H1 (cell line): Measurements from ENCODE around the gene ACAT2. TPM values are rescaled to one million over a fixed set of nuclear protein-coding genes. Genes with fewer than 3 reads are reported as not detected.

ENCODE experiments used
- CTCF ChIA-PET: fragments of 300-600 bp; sonication (Branson Sonifier 250); formaldehyde crosslinking; loops from one replicate; lab custom pipeline; 2021; ENCODE audit not compliant: partially characterized antibody; lab: Charles Lee
- POLR2A ChIA-PET: fragments of 300-600 bp; sonication (Branson Sonifier 250); formaldehyde crosslinking; loops from one replicate; lab custom pipeline; 2021; ENCODE audit warnings: inconsistent platforms; ENCODE audit not compliant: partially characterized antibody; lab: Charles Lee
- DNase-seq, 2 experiments: peaks; one replicate each; pipeline versions ENCODE4 v3.0.0 to v3.0.0-alpha.2; 2010 to 2022; ENCODE audit warnings: low spot score in 2 of 2, low read depth in 1 of 2, mixed read lengths in 1 of 2
- FAIRE-seq: peaks from 2 replicates; lab custom pipeline; 2011; peaks lifted over from hg19 to GRCh38; lab: Jason Lieb, UNC
- H2AFZ ChIP-seq: 2 replicates; pipeline ENCODE4 v1.8.1; 2012; ENCODE audit warnings: low read length, inconsistent platforms
- H2AK5ac ChIP-seq: 2 replicates; pipeline ENCODE4 v1.6.1; 2013; ENCODE audit warnings: low read depth, low read length
- H2BK120ac ChIP-seq: replicated peaks from 2 replicates; pipeline ENCODE3; 2013; ENCODE audit warnings: low read depth, low read length, inconsistent platforms
- H2BK12ac ChIP-seq: 2 replicates; pipeline ENCODE4 v1.6.1; 2013; ENCODE audit warnings: low read depth, low read length
- H2BK15ac ChIP-seq: 2 replicates; pipeline ENCODE4 v1.6.1; 2013; ENCODE audit warnings: low read length
- H2BK20ac ChIP-seq: 2 replicates; pipeline ENCODE4 v1.6.1; 2013; ENCODE audit warnings: low read length
- H2BK5ac ChIP-seq: 2 replicates; pipeline ENCODE4 v1.6.1; 2013; ENCODE audit warnings: low read depth, low read length
- H3K14ac ChIP-seq: 2 replicates; pipeline ENCODE4 v1.6.1; 2013; ENCODE audit warnings: inconsistent platforms; ENCODE audit not compliant: insufficient read length
- H3K18ac ChIP-seq: 2 replicates; pipeline ENCODE4 v1.6.1; 2013; ENCODE audit warnings: low read length; ENCODE audit errors: extremely low read depth
- H3K23ac ChIP-seq: 2 replicates; pipeline ENCODE4 v1.6.1; 2013; ENCODE audit warnings: inconsistent platforms; ENCODE audit not compliant: insufficient read length
- H3K23me2 ChIP-seq: 2 replicates; pipeline ENCODE4 v1.6.1; 2013; ENCODE audit warnings: low read depth, low read length
- H3K27ac ChIP-seq: 2 replicates; pipeline ENCODE4 v1.6.1; 2011; ENCODE audit warnings: low read depth, low read length, inconsistent platforms
- H3K27me3 ChIP-seq, 4 experiments: replicated peaks in 1 of 4; 1 replicate in 1 of 4; 2 replicates in 3 of 4; pipeline versions ENCODE4 v1.6.1 to v1.8.1; 2011 to 2013; ENCODE audit warnings: low read length in 3 of 4, mild to moderate bottlenecking in 3 of 4, inconsistent platforms in 2 of 4, mixed read lengths in 2 of 4, moderate library complexity in 1 of 4; ENCODE audit not compliant: control insufficient read depth in 3 of 4, insufficient read depth in 3 of 4; ENCODE audit errors: extremely low read depth in 1 of 4
- H3K36me3 ChIP-seq, 4 experiments: 2 replicates each; pipeline versions ENCODE4 v1.6.1 to v1.8.1; 2011 to 2013; ENCODE audit warnings: mild to moderate bottlenecking in 4 of 4, low read length in 3 of 4, moderate library complexity in 2 of 4, control low read depth in 1 of 4, inconsistent platforms in 1 of 4; ENCODE audit not compliant: insufficient read depth in 4 of 4, control insufficient read depth in 2 of 4
- H3K4ac ChIP-seq: replicated peaks from 2 replicates; pipeline ENCODE3; 2013; ENCODE audit warnings: low read length, low read depth, mixed read lengths, inconsistent platforms; ENCODE audit not compliant: insufficient read length
- H3K4me1 ChIP-seq, 4 experiments: replicated peaks in 1 of 4; 1 replicate in 1 of 4; 2 replicates in 3 of 4; pipeline versions ENCODE4 v1.6.1 to v1.8.1; 2011 to 2013; ENCODE audit warnings: low read length in 3 of 4, inconsistent platforms in 2 of 4, mixed read lengths in 1 of 4; ENCODE audit not compliant: insufficient read depth in 4 of 4, control insufficient read depth in 3 of 4
- H3K4me2 ChIP-seq, 2 experiments: 2 replicates each; pipeline versions ENCODE4 v1.6.1 to v1.8.1; 2011 to 2013; ENCODE audit warnings: low read depth in 2 of 2, low read length in 2 of 2, control low read depth in 1 of 2, inconsistent platforms in 1 of 2, mild to moderate bottlenecking in 1 of 2; ENCODE audit not compliant: insufficient read depth in 1 of 2
- H3K4me3 ChIP-seq, 4 experiments: fragments of 200-600, 300-600 bp in 1 of 4; sonication (generic), shearing (Covaris generic), sonication (Bioruptor Twin) in 1 of 4; 2 replicates each; pipeline versions ENCODE4 v1.5.1 to v1.8.1; 2011 to 2016; ENCODE audit warnings: low read length in 4 of 4, low read depth in 3 of 4, control low read depth in 2 of 4, inconsistent platforms in 2 of 4, mild to moderate bottlenecking in 2 of 4, mixed read lengths in 1 of 4, moderate library complexity in 1 of 4; ENCODE audit not compliant: insufficient read depth in 2 of 4; ENCODE audit errors: extremely low read depth in 1 of 4
- H3K56ac ChIP-seq: replicated peaks from 2 replicates; pipeline ENCODE3; 2013; ENCODE audit warnings: low read depth, mild to moderate bottlenecking, mixed read lengths, low read length, inconsistent platforms; ENCODE audit not compliant: insufficient read length
- H3K79me1 ChIP-seq: 2 replicates; pipeline ENCODE4 v1.6.1; 2013; ENCODE audit warnings: low read depth, low read length, control low read depth
- H3K79me2 ChIP-seq, 2 experiments: 2 replicates each; pipeline versions ENCODE4 v1.6.1 to v1.8.1; 2012 to 2013; ENCODE audit warnings: low read length in 2 of 2, mild to moderate bottlenecking in 2 of 2, inconsistent platforms in 1 of 2; ENCODE audit not compliant: insufficient read depth in 2 of 2, control insufficient read depth in 1 of 2
- H3K9ac ChIP-seq, 4 experiments: replicated peaks in 1 of 4; 1 replicate in 1 of 4; 2 replicates in 3 of 4; pipeline versions ENCODE4 v1.6.1 to v1.8.1; 2011 to 2013; ENCODE audit warnings: low read depth in 3 of 4, low read length in 3 of 4, control low read depth in 2 of 4, mild to moderate bottlenecking in 2 of 4, moderate library complexity in 2 of 4, inconsistent platforms in 1 of 4; ENCODE audit errors: extremely low read depth in 1 of 4
- H3K9me3 ChIP-seq, 2 experiments: 2 replicates each; pipeline versions ENCODE4 v1.6.1 to v1.8.1; 2012 to 2013; ENCODE audit warnings: mild to moderate bottlenecking in 2 of 2, moderate library complexity in 2 of 2, control low read depth in 1 of 2, inconsistent platforms in 1 of 2, low read depth in 1 of 2, low read length in 1 of 2, mixed read lengths in 1 of 2; ENCODE audit not compliant: insufficient read depth in 2 of 2
- H4K20me1 ChIP-seq, 2 experiments: replicated peaks in 1 of 2; 2 replicates each; pipeline versions ENCODE3 to v1.8.1; 2011 to 2013; ENCODE audit warnings: inconsistent platforms in 2 of 2, low read length in 2 of 2, mild to moderate bottlenecking in 1 of 2; ENCODE audit not compliant: insufficient read depth in 2 of 2, control insufficient read depth in 1 of 2
- H4K5ac ChIP-seq: 2 replicates; pipeline ENCODE4 v1.6.1; 2013; ENCODE audit warnings: low read length, low read depth, mixed read lengths, inconsistent platforms; ENCODE audit not compliant: insufficient read length
- H4K8ac ChIP-seq: 2 replicates; pipeline ENCODE4 v1.8.0; 2013; ENCODE audit warnings: mild to moderate bottlenecking, moderate library complexity, low read length, inconsistent platforms; ENCODE audit not compliant: insufficient read depth; ENCODE audit errors: extremely low read depth
- H4K91ac ChIP-seq: replicated peaks from 2 replicates; pipeline ENCODE3; 2013; ENCODE audit warnings: low read length, mixed read lengths, inconsistent platforms; ENCODE audit not compliant: insufficient read length
- CBX8 ChIP-seq: fragments of 300-800, 300-1000 bp; sonication (generic); IDR thresholded peaks from 2 replicates; pipeline ENCODE4 v1.7.1; 2016; ENCODE audit warnings: low read depth, low read length, borderline replicate concordance
- CREB1 ChIP-seq: IDR thresholded peaks from 2 replicates; pipeline ENCODE4 v1.6.1; 2012; ENCODE audit warnings: inconsistent platforms
- CTBP2 ChIP-seq: IDR thresholded peaks from 2 replicates; pipeline ENCODE4 v1.7.0; 2011; ENCODE audit warnings: borderline replicate concordance, mild to moderate bottlenecking, moderate library complexity, mixed read lengths, low read length; ENCODE audit not compliant: insufficient read depth, insufficient read length
- GABPA ChIP-seq: IDR thresholded peaks from 2 replicates; pipeline ENCODE4 v1.6.1; 2011; ENCODE audit warnings: mild to moderate bottlenecking, low read length, moderate library complexity, borderline replicate concordance; ENCODE audit not compliant: insufficient read depth
- JUND ChIP-seq: IDR thresholded peaks from 2 replicates; pipeline ENCODE4 v1.6.1; 2011; ENCODE audit warnings: mild to moderate bottlenecking, improper control_type of control experiment, low read length
- NANOG ChIP-seq: IDR thresholded peaks from 2 replicates; pipeline ENCODE4 v1.6.1; 2011; ENCODE audit warnings: low read length, low read depth, mild to moderate bottlenecking, inconsistent platforms; ENCODE audit not compliant: insufficient read depth, poor library complexity, severe bottlenecking
- RAD21 ChIP-seq, 2 experiments: IDR thresholded peaks in 1 of 2; conservative IDR thresholded peaks in 1 of 2; 2 replicates each; pipeline ENCODE4 v1.6.1; 2011; ENCODE audit warnings: low read depth in 2 of 2, low read length in 2 of 2, improper control_type of control experiment in 1 of 2, inconsistent platforms in 1 of 2, mild to moderate bottlenecking in 1 of 2, moderate library complexity in 1 of 2
- RBBP5 ChIP-seq: IDR thresholded peaks from 2 replicates; pipeline ENCODE4 v1.7.1; 2012; ENCODE audit warnings: low read depth, mild to moderate bottlenecking, inconsistent platforms, low read length, moderate library complexity, borderline replicate concordance
- RXRA ChIP-seq: IDR thresholded peaks from 2 replicates; pipeline ENCODE4 v1.6.1; 2011; ENCODE audit warnings: low read depth, mild to moderate bottlenecking, low read length, moderate library complexity; ENCODE audit not compliant: insufficient read depth
- SP1 ChIP-seq: IDR thresholded peaks from 2 replicates; pipeline ENCODE4 v1.6.1; 2011; ENCODE audit warnings: low read depth, low read length
- SP4 ChIP-seq: IDR thresholded peaks from 2 replicates; pipeline ENCODE4 v1.6.1; 2012; ENCODE audit warnings: low read length, inconsistent platforms
- SRF ChIP-seq: IDR thresholded peaks from 2 replicates; pipeline ENCODE4 v1.6.1; 2011; ENCODE audit warnings: mild to moderate bottlenecking, low read depth, low read length, moderate library complexity
- TEAD4 ChIP-seq: IDR thresholded peaks from 2 replicates; pipeline ENCODE4 v1.6.1; 2012; ENCODE audit warnings: low read depth, low read length, inconsistent platforms, mixed read lengths
- YY1 ChIP-seq: IDR thresholded peaks from 2 replicates; pipeline ENCODE4 v1.6.1; 2011; ENCODE audit warnings: low read depth, mild to moderate bottlenecking, low read length
- ZNF274 ChIP-seq: IDR thresholded peaks from 2 replicates; pipeline ENCODE4 v1.7.0; 2012; ENCODE audit warnings: low read length, borderline replicate concordance; ENCODE audit errors: extremely low read depth
- WGBS, 2 experiments: shearing (Covaris generic) in 1 of 2; methylation state at CpG; one replicate each; pipeline versions ENCODE4 v1.1.6 to v1.1.7; 2013 to 2015; ENCODE audit warnings: low lambda C conversion rate in 2 of 2, mixed read lengths in 2 of 2, inconsistent platforms in 1 of 2, low coverage in 1 of 2, missing lambda C conversion rate in 1 of 2; ENCODE audit not compliant: insufficient replicate concordance in 2 of 2, insufficient coverage in 1 of 2, insufficient read length in 1 of 2; ENCODE audit errors: extremely low coverage in 1 of 2, missing lambda C conversion rate in 1 of 2; 5-methylcytosine and 5-hydroxymethylcytosine counted together
- polyA plus RNA-seq, 7 experiments: library from polyadenylated mRNA; depleted of rRNA in 3 of 7; stranded (reverse) in 5 of 7; unstranded in 2 of 7; fragments of >200 nt in 5 of 7; fragments of 200-250 nt in 2 of 7; gene quantifications; 1 replicate in 5 of 7; 2 replicates in 1 of 7; 4 replicates in 1 of 7; pipeline versions ENCODE4 v1.2.1 to v1.2.3, GENCODE V29; 2011 to 2013; ENCODE audit warnings: missing spikeins in 2 of 7, mixed read lengths in 2 of 7
- total RNA-seq: library from RNA; stranded (reverse); fragmentation: NEBNext Ultra II Directional; extraction: Animal tissue kit (Norgen Biotek cat#: 25700); gene quantifications from 2 replicates; pipeline ENCODE4 v1.2.1, GENCODE V29; 2021

ACAT2 gene
- total and polyA plus RNA-seq, 2 of the 8 experiments (the other 6 are each of a cell fraction or from before 2014, with no cell fraction given) = 61.6 to 166 TPM

DNA sequence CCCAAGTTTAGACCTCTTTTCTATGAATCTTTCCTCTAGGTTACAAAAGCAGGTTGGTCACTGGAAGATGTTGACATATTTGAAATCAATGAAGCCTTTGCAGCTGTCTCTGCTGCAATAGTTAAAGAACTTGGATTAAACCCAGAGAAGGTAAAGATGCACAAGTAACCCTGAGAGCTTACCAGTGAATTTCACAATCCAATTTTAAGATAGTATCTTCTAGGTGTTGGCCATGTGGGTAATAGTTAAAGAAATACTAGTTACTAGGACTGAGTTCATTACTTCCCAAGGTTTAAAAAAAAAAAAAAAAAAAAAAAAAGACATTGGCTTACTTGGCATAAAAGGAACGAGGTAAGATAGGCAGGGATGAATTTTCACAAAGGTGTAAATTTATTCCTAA lies 16.3 kb downstream of the ACAT2 start:
- FAIRE-seq (no peak), DNase-seq (no peak)
- H4K91ac ChIP-seq = no peak overlapping the region
- no peak overlapping the region for H2BK12ac ChIP-seq
- peaks cover 0 to 1% (median 0%) of the 10 kb centered on the region in 4 experiments; a peak in 1 of 7 replicates for H3K27me3 ChIP-seq
- WGBS, 2 experiments = 100% methylated on average over 1 of the region's 1 CpG; no CpG with 5 or more reads in 1 of the 2 experiments
- ChIA-PET POLR2A (interaction anchor here (1.1 to 1.4 kb wide), 2 partner anchors 8 to 18 kb away, joined by 4 read pairs; no protein-coding TSS in a partner anchor), CTCF (no interaction called here)
- no peak overlapping the region for H3K56ac ChIP-seq
- H2BK120ac ChIP-seq = no peak overlapping the region
- no peak overlapping the region for H2BK5ac ChIP-seq
- H3K4me2 ChIP-seq = no peak overlapping the region
- 0 out of 2 replicates have a peak, but pooled peaks cover 2% of the 10 kb centered on the region for H3K79me1 ChIP-seq
- H3K36me3 ChIP-seq = peaks cover 40 to 96% (median 82%) of the 10 kb centered on the region in 4 experiments
- no peak overlapping the region for H3K9ac ChIP-seq
- H2BK20ac ChIP-seq = no peak overlapping the region
- H4K8ac ChIP-seq = no peak overlapping the region
- peaks cover 0 to 2% of the 10 kb centered on the region in 2 experiments; a peak in 1 of 4 replicates for H3K79me2 ChIP-seq
- H4K20me1 ChIP-seq = peaks cover 6 to 13% of the 10 kb centered on the region in 2 experiments
- H4K5ac ChIP-seq = no peak overlapping the region
- H3K27ac ChIP-seq = no peak overlapping the region
- no peak overlapping the region for H3K18ac ChIP-seq
- no peaks in the 10 kb centered on the region for H3K23me2 ChIP-seq
- H3K23ac ChIP-seq = no peak overlapping the region
- H3K4me1 ChIP-seq = no peaks in the 10 kb centered on the region
- H3K9me3 ChIP-seq = no peaks in the 10 kb centered on the region
- H2AK5ac ChIP-seq = no peak overlapping the region
- H3K4ac ChIP-seq = no peak overlapping the region
- no peak overlapping the region for H3K4me3 ChIP-seq
- no peak overlapping the region for H2AFZ ChIP-seq
- no peak overlapping the region for H2BK15ac ChIP-seq
- no peak overlapping the region for H3K14ac ChIP-seq
- TF ChIP-seq SRF = no peak
- TF ChIP-seq CBX8 = no peak
- TF ChIP-seq YY1 = no peak
- no peak for TF ChIP-seq SP4
- TF ChIP-seq CTBP2 = no peak
- no peak for TF ChIP-seq GABPA
- no peak for TF ChIP-seq RXRA
- TF ChIP-seq TEAD4 = no peak
- TF ChIP-seq RAD21 (IDR thresholded peaks at IDR 0.05 in 1 of 2, conservative IDR thresholded peaks at IDR 0.05 in 1 of 2; ENCODE audit: low read depth in 2 of 2, low read length in 2 of 2) = no peak
- TF ChIP-seq RBBP5 = no peak
- TF ChIP-seq CREB1 = no peak
- TF ChIP-seq ZNF274 = no peak
- TF ChIP-seq SP1 = no peak
- TF ChIP-seq NANOG = no peak
- no peak for TF ChIP-seq JUND
